Right ventricle myocardium inferior (tissue), 1 donor: ENCODE measurements around the gene IRF8. TPM values are rescaled to one million over a fixed set of nuclear protein-coding genes. Genes with fewer than 3 reads are reported as not detected.
A peak's percentile ranks its signal among the peaks of the same experiment; 100 is the strongest.

ENCODE experiments used
- ATAC-seq: fragments of 200-7000 bp; cut with Tn5 transposase; one replicate; pipeline ENCODE4 v1.9.1; 2020; ENCODE audit warnings: mild to moderate bottlenecking, moderate library complexity
- DNase-seq: peaks from one replicate; pipeline ENCODE4 v3.0.0; 2021; ENCODE audit errors: missing footprints
- intact Hi-C: fragments of 100-400 bp; cut with DNase I; formaldehyde crosslinking; loops from one replicate; pipeline ENCODE4 v1.11.0; 2022
- total RNA-seq: library from RNA; stranded (reverse); fragmentation: NEBNext Ultra II Directional; extraction: Animal tissue kit (Norgen Biotek cat#: 25700); gene quantifications from one replicate; pipeline ENCODE4 v1.2.1, GENCODE V29; 2021
- donor health status: DM: no; HTN: yes; CAD: no; lungs with severe emphysema.

IRF8 gene
- total RNA-seq, 1 donor from 2014 or later: 3.3 TPM

DNA sequence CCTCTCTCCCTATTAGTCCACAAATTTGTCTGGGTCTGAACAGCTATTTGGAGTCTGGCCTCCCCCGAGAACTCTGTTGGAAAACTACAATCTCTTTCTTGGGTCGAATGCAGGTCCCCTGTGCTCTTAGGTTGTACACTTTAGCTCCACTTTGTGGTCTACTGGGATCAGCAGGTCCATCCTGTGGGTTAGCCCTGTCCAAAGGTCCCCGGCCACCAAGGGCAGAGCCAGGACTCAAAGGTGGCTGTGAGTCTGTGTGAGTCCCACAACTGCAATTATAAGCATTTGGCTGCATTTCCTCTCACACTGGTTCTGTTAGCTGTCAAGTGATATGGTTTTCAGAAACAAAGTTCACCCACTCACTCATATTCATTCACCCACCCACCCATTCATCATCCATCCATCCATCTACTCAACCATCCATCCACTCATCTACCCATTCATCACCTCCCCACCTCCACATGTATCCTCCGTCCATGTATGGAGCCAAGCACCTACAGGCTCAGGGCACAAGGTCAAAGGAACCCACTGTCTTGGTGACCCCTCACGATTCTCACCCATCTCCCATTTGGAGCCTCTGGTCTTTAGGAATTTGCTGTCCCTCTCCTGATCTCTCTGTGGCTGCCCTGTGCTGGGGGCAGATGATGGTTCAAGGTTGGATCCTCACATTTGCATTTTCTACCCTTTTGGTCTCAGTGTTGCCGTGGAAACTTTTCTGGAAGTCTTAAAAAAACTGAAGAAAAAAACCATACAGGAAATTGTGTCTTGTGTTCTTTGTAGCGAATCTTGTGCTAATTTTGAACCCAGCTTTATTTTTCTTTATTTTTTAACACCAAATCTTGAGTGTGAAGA lies 45.8 kb downstream of the IRF8 start:
- ATAC-seq: no peak
- intact Hi-C loops: no loop called here
- no peak for DNase-seq

DNA sequence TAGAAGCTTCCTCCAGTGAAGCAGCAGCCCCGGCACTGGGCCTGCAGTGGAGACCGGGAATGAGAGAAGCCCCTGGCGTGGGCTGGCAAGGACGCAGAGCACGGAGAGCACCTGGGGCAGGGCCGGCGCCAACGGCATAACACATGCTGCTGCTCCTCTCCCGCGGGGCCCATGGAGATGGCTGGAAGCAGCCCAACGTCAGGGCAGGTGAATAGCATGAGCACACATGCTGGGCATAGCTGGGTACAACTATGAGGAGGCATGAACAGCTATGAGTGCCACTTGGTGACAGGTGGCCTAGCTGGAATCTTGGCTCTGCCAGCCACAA lies 46.4 kb downstream of the IRF8 start:
- DNase-seq (no peak), ATAC-seq (no peak)
- intact Hi-C loops: no loop called here

DNA sequence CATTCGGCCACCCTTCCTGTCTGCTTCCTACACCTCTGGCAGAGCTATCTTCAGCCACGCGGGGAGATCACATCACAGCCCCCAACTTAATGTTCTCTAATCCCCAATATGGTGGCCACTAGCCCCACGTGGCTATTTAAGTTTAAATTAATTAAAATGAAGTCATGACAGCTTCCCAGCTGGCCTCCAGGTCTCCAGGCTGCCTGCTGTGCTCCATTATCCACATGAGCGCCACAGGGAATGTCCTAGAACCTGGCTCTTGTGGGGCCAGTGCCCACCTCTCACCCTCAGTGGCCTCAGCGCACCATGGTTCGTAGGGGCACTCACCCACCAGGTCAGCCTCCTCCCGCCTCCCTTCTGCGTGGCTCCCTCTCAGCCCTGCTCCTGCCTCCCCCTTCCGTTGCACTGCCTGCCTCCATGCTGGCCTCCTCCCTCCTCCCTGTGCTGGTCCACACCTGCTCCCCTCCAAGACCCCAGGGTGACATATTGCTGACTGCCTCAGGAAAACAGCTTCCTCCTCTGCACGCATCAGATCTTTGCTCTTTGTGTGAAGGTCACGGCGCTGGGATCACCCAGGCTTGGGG lies 47.7 kb downstream of the IRF8 start:
- no peak for DNase-seq
- intact Hi-C loops: no loop called here
- no peak for ATAC-seq

DNA sequence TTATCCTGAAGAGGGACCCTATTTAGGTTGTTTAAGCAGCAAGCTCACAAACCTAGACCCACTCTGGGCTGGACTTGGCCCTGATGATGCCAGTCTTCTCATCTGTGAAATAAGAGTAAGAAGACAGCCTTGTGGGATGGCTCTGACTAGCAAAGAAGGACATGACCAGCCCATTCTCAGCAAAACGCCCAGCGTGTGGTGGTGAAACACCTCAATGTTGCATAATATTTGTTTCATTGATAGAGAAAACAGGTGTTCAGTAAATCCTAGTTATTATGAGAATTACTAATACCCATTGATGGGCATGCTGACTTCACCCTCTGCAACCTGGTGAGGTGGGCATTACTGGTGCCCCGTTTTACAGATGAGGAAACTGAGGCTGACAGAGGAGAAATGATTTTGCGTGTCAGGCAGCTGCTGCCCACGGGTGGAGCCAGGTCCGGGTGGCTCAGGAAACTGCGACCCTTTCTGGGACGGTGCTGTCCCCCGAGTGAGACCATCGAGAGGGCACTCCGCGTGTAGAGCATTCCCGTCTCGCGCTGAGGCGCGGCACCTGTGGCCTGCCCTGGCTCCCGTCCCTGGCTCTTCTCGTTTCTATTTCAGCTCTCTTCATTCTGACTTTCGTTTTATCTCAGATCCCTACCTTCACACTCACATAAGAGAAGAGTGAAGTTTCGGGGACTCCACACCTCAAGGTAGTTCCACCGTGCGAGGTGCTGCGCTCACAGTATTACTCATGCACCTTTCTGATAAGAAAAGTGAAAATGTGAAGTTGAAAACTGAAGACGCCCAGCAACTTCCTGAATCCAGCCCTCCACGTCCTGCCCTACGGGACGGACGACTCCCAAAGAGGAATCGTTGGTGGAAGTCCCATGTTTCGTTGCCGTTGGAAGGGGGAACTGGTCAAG lies 48.5 kb downstream of the IRF8 start:
- intact Hi-C loops: no loop called here

DNA sequence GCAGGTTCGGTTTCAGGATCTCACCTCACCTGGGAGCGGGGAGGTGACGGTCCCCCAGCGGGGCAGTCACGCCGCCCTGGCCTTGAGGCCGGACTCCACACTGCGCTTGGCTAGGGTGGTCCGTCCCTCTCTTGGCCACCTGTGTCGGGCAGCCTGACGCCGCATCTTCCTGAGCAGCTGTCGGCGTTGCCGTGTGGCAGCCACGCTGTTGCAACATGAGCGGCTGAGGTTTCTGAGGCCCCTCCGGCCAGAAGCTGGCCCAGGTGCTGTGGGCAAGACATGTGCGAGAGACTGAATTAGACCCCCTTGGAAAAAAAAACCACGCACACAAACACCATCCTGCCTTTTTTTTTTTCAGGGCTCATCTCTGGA lies 49.2 kb downstream of the IRF8 start:
- no peak for ATAC-seq
- DNase-seq: no peak
- intact Hi-C loops: no loop called here

More for the DNA sequence above, 48.5 kb downstream of the IRF8 start:
- ATAC-seq (no peak), DNase-seq (no peak)

DNA sequence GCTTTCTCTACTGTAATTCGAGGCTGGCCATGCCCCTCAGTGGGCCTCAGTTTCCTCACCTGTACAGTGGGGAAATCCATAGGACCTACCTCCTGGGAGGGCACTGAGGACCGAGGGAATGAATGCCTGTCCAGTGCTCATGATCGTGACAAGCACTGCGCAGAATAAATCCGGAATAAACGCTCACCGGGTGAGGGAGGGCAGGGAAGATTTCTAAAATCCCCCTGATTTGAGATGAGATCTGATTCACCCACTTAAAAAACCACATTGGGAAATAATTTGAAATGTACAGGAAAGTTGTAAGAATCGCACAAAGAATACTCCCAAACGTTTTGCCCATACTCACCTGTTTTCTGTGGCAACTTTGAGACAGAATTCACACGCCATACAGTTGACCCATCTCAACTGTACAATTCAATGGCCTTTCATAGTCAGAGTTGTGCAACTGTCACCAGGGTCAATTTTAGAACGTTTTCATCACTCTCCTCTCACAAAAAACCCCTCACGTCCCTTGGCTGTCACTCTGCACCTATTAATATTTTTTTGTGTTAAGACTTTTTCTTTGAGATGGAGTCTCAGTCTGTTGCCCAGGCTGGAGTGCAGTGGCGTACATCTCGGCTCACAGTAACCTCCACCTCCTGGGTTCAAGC lies 49.8 kb downstream of the IRF8 start:
- ATAC-seq: no peak
- DNase-seq: no peak
- intact Hi-C loops: no loop called here

DNA sequence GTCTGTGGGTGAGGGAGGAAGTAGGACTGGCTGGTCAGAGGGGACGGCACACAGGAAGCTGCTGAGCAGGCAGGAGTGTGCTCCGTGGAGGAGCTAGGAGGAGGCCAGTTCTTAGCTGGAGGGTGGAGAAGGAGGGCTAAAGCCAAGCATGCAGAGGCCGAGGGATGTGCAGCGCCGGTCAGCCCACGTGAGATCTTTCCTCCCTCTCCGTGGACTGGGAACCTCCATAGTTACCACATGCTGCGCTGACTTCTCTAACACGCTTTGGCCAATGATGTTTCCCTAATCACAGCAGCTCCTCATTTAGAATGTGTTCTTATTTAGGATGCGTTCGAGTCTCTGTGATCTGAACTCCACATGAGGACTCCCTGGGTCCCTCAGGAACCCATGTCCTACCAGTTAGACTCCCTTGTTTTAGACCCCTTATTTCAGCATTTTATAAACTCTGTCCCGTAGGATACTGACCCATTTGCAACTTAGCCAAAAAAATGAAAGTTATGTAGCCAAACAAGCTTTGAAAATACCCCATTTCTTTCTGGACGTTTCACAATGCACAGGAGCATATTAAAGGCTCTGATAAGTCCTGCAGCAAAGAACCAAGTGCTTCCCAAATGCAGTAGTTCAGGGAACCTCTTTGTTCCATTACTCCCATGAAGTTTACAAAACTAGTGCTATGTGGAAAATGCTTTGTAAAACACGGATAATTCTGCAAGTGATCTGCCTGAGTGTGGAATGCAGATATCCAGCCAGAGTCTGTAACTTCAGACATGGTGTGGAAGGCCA lies 51.4 kb downstream of the IRF8 start:
- no peak for DNase-seq
- no peak for ATAC-seq
- intact Hi-C loops: no loop called here

DNA sequence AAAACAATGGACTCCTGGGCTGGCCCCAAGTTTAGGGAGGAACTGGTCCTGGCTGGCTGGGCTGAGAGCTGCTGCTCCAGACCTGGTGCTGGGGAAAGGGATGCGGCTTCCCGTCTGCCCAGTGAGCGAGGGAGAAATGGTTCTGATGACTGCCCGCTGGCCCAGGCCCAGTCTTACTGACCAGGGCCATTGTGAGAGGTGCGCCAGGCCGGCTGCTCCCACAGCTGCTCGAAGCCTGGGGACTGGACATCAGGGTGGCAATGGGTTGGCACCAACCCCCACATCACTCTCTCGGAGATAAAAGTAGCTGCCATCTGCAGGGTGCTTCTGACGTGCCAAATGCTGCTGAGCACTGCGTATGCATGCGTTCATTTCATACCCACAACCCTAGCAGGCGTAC lies 53.2 kb downstream of the IRF8 start:
- intact Hi-C loops: no loop called here
- no peak for ATAC-seq
- no peak for DNase-seq

DNA sequence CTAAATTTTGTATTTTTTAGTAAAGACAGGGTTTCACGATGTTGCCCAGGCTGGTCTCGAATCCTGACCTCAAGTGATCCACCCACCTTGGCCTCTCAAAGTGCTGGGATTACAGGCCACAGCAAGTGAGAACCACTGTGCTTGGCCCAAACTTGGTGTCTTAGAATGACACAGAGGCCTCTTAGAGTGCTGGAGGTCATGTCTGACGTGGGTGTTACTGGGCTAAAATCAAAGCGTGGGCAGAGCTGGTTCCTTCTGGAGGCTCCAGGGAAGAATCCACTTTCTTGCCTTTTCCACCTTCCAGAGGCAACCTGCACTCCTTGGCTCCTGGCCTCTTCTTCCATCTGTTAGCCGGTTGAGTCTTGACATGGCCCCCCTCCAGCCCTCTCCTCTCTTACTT lies 53.8 kb downstream of the IRF8 start:
- DNase-seq (no peak), ATAC-seq (no peak)
- intact Hi-C loops: no loop called here

DNA sequence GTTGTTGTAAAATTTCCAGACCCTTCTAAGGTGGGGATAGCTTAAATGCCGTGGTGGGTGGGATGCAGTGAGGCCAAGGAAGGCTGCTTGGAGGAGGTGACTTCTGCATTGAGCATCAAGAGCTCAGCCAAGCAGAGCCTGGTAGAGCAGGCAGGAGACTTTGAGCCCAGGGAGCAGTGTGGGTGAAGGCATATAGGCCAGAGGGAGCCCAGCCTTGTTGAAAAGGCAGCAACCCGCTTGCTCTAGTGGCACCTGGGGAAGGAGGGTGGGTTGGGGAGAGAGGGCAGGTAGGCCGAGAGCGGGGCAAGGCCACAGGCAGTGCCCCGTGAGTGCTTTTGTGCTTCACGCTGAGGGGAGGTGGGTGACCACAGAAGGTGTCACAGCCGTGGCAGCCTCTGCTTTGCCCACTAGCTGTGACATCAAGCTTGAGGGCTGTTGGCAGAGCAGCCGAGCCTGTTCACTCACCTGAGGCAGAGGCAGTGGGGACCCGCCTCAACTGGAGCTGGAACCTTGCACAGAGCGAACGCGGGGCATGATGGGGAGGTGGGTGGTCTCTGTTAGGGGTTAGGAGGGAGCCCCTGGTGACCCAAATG lies 56.1 kb downstream of the IRF8 start:
- no peak for DNase-seq
- intact Hi-C loops: no loop called here
- no peak for ATAC-seq

DNA sequence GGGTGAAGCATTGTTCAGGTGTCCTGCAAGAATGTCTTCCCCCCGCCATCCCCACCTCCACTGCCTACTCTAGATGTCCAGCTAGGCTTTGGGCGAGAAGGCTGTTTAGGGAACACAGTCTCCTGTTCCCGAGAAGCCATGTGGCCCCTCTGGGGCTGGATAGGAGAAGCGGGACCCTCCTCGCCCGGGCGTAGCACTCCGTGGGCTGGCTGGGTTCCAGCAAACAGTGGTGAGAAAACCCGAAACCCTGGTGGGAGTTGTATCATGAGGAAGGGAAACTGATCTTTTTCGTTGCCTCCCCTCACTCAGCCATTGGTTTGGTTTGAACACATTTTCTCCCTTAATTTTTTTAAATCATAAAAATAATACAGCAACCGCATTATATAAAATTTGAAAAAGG lies 56.6 kb downstream of the IRF8 start:
- intact Hi-C loops: no loop called here
- DNase-seq (no peak), ATAC-seq (no peak)

DNA sequence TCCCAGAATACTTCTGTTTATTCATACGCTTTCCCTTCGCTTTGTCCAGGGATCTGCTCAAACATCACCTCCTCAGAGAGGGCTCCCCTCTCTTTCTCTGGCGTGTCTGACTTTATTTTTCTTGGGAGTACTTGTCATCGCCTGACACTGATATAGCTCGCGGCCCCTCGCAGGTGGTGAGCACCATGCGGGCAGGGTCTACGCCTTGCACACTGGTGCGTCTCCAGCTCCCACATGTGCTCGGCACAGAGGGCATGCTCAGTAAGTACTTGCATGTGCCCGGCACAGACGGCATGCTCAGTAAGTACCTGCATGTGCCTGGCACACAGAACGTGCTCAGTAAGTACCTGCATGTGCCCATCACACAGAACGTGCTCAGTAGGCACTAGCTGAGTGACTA lies 57.5 kb downstream of the IRF8 start:
- DNase-seq (no peak), ATAC-seq (no peak)
- intact Hi-C loops: no loop called here

DNA sequence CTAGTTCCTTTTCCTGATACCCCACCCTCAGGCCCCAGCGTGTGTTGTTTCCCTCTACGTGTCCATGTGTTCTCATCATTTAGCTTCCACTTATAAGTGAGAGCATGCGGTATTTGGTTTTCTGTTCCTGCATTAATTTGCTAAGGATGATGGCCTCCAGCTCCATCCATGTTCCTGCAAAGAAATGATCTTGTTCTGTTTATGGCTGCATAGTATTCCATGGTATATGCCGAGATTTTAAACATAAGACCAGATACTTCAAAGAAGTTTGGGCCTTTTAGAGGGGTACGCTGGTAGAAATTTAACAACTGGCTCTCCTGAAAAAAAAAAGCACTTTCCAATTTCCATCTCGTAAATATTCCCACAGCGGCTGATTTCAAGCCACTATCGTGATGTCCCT lies 59.8 kb downstream of the IRF8 start:
- no peak for ATAC-seq

DNA sequence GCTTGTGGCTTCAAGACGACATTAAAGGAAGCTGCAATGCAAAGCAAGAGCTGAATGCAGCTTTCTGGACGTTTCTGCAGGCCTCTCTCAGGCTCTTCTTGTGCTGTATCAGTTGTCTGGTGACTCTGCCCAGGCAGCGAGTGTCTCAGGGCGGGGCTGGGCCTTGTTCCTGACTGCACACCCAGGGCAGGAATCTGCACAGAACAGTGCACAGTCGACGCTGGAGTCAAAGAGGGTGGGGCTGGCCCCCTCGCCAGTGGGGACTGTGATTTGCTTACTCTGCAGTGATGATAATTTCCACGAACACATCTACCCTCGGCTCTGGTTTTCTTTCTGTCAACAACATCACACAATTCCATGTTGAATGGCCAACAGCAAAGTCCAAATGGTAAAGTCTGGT lies 60.7 kb downstream of the IRF8 start:
- DNase-seq (no peak), ATAC-seq (peak; percentile 51)
- intact Hi-C loops: loop anchor here (5.0 kb wide), 1 partner anchor 57 kb away; no protein-coding TSS in a partner anchor

More for the DNA sequence above, 59.8 kb downstream of the IRF8 start:
- intact Hi-C loops: no loop called here
- DNase-seq: no peak

DNA sequence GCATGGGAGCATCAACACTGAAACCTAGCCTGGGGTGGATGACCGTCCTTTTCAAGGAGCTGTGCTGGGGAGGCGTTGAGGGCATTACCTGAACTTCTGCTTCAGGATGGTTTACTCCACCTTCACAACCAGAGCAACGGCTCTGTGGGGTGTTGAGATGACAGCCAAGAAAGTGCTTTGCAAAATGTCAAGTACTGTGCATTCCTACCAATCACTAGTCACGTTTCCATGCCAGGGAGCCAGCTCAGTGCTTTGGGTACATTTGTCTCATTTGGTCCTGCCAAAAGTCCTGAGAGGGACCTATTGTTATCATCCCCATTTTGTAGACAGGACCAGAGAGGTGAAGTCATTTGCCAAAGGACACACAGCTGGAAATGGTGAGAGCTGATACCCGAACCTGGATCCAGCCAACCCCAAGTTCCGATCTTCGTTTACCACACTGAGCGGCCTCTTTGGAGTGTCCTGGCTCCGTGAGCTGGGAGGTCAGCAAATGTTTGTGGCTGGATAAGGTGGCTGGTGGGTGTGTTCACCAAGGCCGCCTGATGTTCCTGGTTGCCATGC lies 61.6 kb downstream of the IRF8 start:
- DNase-seq: no peak
- intact Hi-C loops: loop anchor here (5.0 kb wide), 1 partner anchor 58 kb away; no protein-coding TSS in a partner anchor
- ATAC-seq: peak; percentile 35

DNA sequence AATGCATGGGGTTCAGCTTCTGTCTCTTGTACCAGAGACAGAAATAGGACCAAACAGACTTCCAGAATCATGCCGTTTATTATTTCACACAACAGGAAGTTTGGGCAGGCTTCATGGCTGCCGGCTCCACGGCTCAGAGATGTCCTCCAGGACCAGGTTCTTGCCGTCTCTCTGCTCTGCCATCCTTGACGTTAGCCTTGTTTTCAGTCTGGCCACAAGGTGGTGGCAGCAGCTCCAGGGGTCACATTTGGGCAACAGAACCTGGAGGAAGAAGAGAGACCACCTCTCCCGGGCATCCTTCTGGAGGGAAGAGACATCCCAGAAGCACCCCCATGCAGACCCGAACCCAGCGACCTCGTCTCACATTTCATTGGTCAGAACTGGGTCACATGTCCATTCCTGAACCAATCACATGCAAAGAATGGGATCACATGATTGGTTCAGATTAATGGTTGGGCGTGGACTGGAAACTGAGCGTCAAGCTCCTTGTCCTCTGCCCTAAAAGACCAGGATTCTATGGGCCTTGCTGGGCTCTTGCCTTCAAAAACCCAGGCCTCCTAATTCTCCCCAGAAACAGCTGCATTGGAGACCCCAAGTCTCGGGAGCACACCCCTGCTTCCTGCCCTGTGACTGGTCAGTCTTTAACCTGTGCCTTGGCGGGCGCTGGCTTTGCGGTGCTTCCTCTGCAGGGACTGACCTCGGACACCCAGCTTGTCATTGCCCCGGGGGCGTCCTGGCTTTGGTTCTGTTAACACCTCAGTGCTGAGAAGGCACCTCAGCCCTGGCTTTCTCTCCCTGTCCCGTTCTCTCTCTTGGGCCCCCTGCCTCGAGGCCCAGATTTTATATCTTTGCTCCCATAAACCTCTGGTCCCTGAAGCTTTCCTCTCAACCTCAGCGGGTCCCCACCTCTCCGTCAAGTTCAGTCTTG lies 63.3 kb downstream of the IRF8 start:
- intact Hi-C loops: loop anchor here (5.0 kb wide), 1 partner anchor 60 kb away; no protein-coding TSS in a partner anchor
- DNase-seq (no peak), ATAC-seq (no peak)
